GM23248 (cell line): ENCODE results near the gene CAPN6.

ENCODE experiments used
- EZH2 ChIP-seq: fragments of 200-600 bp; sonication (generic); IDR thresholded peaks from 2 replicates; pipeline ENCODE4 v1.6.1; 2018; ENCODE audit warnings: antibody characterized with exemption, mild to moderate bottlenecking; ENCODE audit not compliant: insufficient read depth, poor library complexity, severe bottlenecking
- EZH2phosphoT487 ChIP-seq: fragments of 200-600 bp; sonication (generic); IDR thresholded peaks from 2 replicates; pipeline ENCODE4 v1.6.1; 2018; ENCODE audit warnings: antibody characterized with exemption, moderate library complexity, mild to moderate bottlenecking, low read depth; ENCODE audit not compliant: insufficient read depth

GRCh38 chrX:111207851-111208250, 62.4 kb downstream of the CAPN6 start:
- TF ChIP-seq EZH2phosphoT487 (no peak), EZH2 (no peak)
